Right lobe of liver (tissue), 4 donors: Measurements from ENCODE around the gene C1GALT1.

Experiments used
- CTCF ChIP-seq, 4 donors: fragments of 200-600 bp in 3 of 4; fragments of 450-650 bp in 1 of 4; IDR thresholded peaks; one replicate each; pipeline versions ENCODE4 v1.5.1 to v1.8.0; 2016 to 2022; ENCODE audit warnings: antibody characterized with exemption in 4 of 4, mild to moderate bottlenecking in 2 of 4
- POLR2A ChIP-seq: fragments of 450-650 bp; IDR thresholded peaks from one replicate; pipeline ENCODE4 v1.6.1; 2017; ENCODE audit warnings: antibody characterized with exemption, mild to moderate bottlenecking
- donor health status: DM: no; HTN: no; CAD: no.
- donor health status: DM: no; HTN: no; CAD: no.
- donor health status: DM: no; HTN: yes; CAD: no.

GRCh38 chr7:7169296-7169695 is 13.0 kb upstream of the C1GALT1 start:
- TF ChIP-seq POLR2A (no peak), CTCF (IDR thresholded peaks at IDR 0.05) (no peak)
